ENCODE results near the gene UBE2J1. TPM values are rescaled to one million over a fixed set of nuclear protein-coding genes. Genes with fewer than 3 reads are reported as not detected.

UBE2J1 gene
- total and polyA plus RNA-seq, 12 donors, result 18.4 to 65.6 (median 37.9) TPM

DNA sequence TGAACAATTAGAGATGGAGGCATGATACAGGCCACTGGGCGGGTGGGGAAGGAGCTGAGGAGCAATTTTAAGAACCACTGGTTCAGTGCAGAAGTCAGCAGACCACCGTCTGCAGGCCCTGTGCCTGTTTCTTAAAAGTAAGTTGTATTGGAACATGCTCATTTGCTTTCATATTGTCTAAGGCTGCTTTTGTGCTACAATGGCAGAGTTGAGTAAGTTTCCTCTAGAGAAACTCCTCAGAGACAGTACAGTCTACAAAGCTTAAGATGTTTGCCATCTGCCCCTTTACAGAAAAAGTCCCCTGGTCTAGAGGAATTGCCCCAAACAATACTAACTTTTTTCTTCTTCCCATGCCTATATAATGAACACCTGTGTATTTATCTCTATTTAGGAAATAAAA lies 28.5 kb upstream of the UBE2J1 start:
- 82 to 90% (median 86%) methylated on average over 2 of the region's 2 CpGs for WGBS, 4 donors
- TF ChIP-seq, protein P1, sequence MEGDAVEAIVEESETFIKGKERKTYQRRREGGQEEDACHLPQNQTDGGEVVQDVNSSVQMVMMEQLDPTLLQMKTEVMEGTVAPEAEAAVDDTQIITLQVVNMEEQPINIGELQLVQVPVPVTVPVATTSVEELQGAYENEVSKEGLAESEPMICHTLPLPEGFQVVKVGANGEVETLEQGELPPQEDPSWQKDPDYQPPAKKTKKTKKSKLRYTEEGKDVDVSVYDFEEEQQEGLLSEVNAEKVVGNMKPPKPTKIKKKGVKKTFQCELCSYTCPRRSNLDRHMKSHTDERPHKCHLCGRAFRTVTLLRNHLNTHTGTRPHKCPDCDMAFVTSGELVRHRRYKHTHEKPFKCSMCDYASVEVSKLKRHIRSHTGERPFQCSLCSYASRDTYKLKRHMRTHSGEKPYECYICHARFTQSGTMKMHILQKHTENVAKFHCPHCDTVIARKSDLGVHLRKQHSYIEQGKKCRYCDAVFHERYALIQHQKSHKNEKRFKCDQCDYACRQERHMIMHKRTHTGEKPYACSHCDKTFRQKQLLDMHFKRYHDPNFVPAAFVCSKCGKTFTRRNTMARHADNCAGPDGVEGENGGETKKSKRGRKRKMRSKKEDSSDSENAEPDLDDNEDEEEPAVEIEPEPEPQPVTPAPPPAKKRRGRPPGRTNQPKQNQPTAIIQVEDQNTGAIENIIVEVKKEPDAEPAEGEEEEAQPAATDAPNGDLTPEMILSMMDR (IDR thresholded peaks at IDR 0.05), result no peak
- TF ChIP-seq POLR2A (IDR thresholded peaks at IDR 0.05), result no peak
- Histone ChIP-seq H3K4me1 (replicated peaks in 1 of 2) (no peaks in the 10 kb centered on the region), H3K27me3 (no peaks in the 10 kb centered on the region), H3K4me3 (no peak overlapping the region), H3K9me3 (replicated peaks in 1 of 3) (no peaks in the 10 kb centered on the region), H3K27ac (no peak overlapping the region), H3K36me3 (replicated peaks in 1 of 2) (no peaks in the 10 kb centered on the region)
- no peak for DNase-seq
- intact Hi-C loops (cut with DNase I), result no loop called here

DNA sequence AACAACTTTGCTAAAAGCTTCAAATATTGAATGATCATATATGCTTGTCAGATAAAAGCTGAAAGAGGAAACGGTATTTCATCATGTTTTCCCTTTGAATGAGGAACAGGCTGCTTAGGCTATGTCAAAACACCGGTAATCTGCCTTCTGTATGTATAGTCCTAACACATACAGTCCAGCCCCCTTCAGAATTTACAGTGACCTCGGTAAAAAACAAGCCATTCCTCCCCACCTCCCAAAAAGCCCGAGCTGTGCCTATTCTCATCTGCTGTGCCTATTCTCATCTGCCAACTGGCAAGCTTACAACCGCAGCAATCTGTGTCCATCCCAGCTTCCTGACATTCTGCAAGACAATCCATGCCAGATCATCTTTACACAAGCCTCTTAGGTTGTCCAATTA lies 26.8 kb upstream of the UBE2J1 start:
- intact Hi-C loops (cut with DNase I), result no loop called here
- H3K4me3 ChIP-seq, result no peak overlapping the region
- no peaks in the 10 kb centered on the region for H3K36me3 ChIP-seq (replicated peaks in 1 of 2)
- TF ChIP-seq POLR2A (IDR thresholded peaks at IDR 0.05), result no peak
- TF ChIP-seq, protein P1 (IDR thresholded peaks at IDR 0.05), result no peak
- no peaks in the 10 kb centered on the region for H3K4me1 ChIP-seq (replicated peaks in 1 of 2)
- H3K27ac ChIP-seq, result no peak overlapping the region
- H3K27me3 ChIP-seq, result no peaks in the 10 kb centered on the region
- DNase-seq, result no peak
- 65 to 81% (median 74%) methylated on average over 5 of the region's 5 CpGs for WGBS, 4 donors
- H3K9me3 ChIP-seq (replicated peaks in 1 of 3), result no peaks in the 10 kb centered on the region

DNA sequence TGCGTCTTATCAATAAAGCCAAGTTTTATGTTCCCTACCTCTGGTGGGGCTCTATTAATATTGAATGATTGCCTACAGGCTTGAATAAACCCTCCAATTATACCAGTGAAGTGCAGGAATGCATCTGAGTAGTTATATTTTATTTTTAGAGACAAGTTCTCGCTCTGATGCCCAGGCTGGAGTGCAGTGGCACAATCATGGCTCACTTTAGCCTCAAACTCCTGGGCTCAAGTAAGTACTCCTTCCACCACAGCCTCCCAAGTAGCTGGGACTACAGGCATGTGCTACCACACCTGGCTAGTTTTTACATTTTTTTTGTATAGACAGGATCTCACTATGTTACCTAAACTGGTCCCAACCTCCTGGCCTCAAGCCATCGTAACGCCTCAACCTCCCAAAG lies 26.1 kb upstream of the UBE2J1 start:
- intact Hi-C loops (cut with DNase I), result no loop called here
- no peaks in the 10 kb centered on the region for H3K27me3 ChIP-seq
- no peaks in the 10 kb centered on the region for H3K36me3 ChIP-seq (replicated peaks in 1 of 2)
- no peak for TF ChIP-seq POLR2A (IDR thresholded peaks at IDR 0.05)
- TF ChIP-seq, protein P1 (IDR thresholded peaks at IDR 0.05), result no peak
- H3K4me3 ChIP-seq, result no peak overlapping the region
- DNase-seq, result no peak
- H3K4me1 ChIP-seq (replicated peaks in 1 of 2), result no peaks in the 10 kb centered on the region
- H3K27ac ChIP-seq, result no peak overlapping the region
- WGBS, 4 donors, result 91 to 95% (median 94%) methylated on average over 4 of the region's 4 CpGs
- no peaks in the 10 kb centered on the region for H3K9me3 ChIP-seq (replicated peaks in 1 of 3)

DNA sequence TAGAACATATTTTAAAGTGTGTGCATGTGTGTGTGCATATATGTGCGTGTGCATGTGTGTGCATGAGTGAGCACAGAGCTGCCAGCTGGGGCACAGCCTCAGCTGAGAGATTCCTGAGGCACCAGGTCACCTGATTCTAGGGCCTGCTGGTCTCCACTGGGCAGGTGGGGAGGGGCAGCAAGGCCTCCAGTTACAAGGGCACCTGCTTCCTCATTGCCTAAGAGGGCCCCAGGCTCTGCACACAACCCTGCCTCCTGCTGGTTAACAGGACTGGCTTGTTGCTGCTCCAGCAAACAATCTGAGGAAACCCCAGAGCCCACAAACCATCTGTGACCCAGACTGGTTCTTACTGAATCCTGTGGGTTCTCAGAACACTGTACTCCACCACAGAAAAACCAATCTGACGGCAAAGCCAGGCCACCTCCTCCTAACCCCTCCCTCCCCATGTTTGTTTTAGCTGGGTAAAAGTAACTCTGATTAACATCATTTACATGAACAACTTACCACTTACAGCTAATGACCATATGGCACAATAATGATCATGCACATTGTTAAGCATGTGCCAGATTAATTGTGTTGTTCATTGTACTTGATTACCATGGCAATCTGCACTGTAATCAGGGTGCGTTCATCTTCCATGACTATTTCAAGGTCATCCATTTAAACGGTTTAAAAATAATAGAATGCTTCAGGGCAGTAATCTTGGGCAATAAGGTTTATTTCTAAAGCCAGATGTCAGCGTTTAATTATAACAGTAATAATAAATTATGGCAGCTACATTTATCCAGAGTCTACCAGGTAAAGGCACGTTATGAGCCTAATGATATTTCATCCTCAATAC lies 23.1 kb upstream of the UBE2J1 start:
- H3K27me3 ChIP-seq, result no peaks in the 10 kb centered on the region
- TF ChIP-seq, protein P1 (IDR thresholded peaks at IDR 0.05), result peak in 1 of 6 experiments; percentile 22
- no peak for TF ChIP-seq POLR2A (IDR thresholded peaks at IDR 0.05)
- peak overlapping the region in 2 of 5 donors; percentile 21 to 37 for H3K27ac ChIP-seq
- no peak overlapping the region for H3K4me3 ChIP-seq
- intact Hi-C loops (cut with DNase I), result no loop called here
- H3K9me3 ChIP-seq (replicated peaks in 1 of 3), result no peaks in the 10 kb centered on the region
- H3K36me3 ChIP-seq (replicated peaks in 1 of 2), result no peaks in the 10 kb centered on the region
- no peaks in the 10 kb centered on the region for H3K4me1 ChIP-seq (replicated peaks in 1 of 2)
- DNase-seq, result peak; percentile 35 to 75 (median 53)
- WGBS, 4 donors, result 43 to 55% (median 52%) methylated on average over 6 of the region's 6 CpGs

All from adrenal gland (tissue), 12 donors.